Vagina (tissue), 2 donors: ENCODE data around the gene MTA3.

ENCODE experiments used
- POLR2A ChIP-seq, 2 donors: fragments of 450-650 bp; IDR thresholded peaks; one replicate each; pipeline ENCODE4 v1.6.1; 2017; ENCODE audit warnings: antibody characterized with exemption in 2 of 2, mild to moderate bottlenecking in 2 of 2, moderate library complexity in 2 of 2
- POLR2AphosphoS5 ChIP-seq, 2 donors: sonication (generic); formaldehyde crosslinking; IDR thresholded peaks; one replicate each; pipeline ENCODE4 v1.9.0; 2017; ENCODE audit warnings: antibody characterized with exemption in 2 of 2, mild to moderate bottlenecking in 2 of 2, low read depth in 1 of 2; ENCODE audit not compliant: insufficient read depth in 1 of 2
- TF ChIP-seq, protein P1 (sequence below), 3 experiments: fragments of 450-650 bp in 2 of 3; fragments of 200-600 bp in 1 of 3; sonication (generic) in 1 of 3; IDR thresholded peaks; one replicate each; pipeline ENCODE4 v1.5.1; 2017 to 2019; ENCODE audit warnings: antibody characterized with exemption in 3 of 3, mild to moderate bottlenecking in 2 of 3, moderate library complexity in 2 of 3

DNA sequence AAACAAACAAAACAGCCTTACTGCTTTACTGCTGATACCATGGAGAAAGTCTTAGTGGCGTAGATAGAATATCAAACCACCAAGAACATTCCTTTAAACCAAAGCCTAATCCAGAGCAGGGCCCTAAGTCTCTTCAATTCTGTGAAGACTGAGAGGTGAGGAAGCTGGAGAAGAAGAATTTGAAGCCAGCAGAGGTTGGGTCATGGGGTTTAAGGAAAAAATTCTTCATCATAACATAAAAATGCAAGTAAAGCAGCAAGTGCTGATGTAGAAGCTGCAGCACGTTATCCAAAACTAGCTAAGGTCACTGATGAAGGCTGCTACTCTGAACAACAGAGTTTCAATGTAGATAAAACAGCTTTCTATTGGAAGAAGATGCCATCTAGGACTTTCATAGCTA lies 77.1 kb downstream of the MTA3 start:
- TF ChIP-seq, protein P1, sequence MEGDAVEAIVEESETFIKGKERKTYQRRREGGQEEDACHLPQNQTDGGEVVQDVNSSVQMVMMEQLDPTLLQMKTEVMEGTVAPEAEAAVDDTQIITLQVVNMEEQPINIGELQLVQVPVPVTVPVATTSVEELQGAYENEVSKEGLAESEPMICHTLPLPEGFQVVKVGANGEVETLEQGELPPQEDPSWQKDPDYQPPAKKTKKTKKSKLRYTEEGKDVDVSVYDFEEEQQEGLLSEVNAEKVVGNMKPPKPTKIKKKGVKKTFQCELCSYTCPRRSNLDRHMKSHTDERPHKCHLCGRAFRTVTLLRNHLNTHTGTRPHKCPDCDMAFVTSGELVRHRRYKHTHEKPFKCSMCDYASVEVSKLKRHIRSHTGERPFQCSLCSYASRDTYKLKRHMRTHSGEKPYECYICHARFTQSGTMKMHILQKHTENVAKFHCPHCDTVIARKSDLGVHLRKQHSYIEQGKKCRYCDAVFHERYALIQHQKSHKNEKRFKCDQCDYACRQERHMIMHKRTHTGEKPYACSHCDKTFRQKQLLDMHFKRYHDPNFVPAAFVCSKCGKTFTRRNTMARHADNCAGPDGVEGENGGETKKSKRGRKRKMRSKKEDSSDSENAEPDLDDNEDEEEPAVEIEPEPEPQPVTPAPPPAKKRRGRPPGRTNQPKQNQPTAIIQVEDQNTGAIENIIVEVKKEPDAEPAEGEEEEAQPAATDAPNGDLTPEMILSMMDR (IDR thresholded peaks at IDR 0.05) = no peak
- TF ChIP-seq POLR2A (IDR thresholded peaks at IDR 0.05) = no peak
- no peak for TF ChIP-seq POLR2AphosphoS5 (IDR thresholded peaks at IDR 0.05; ENCODE audit: insufficient read depth in 1 of 2, low read depth in 1 of 2)
